Activated naive CD4-positive, alpha-beta T cell treated with anti-CD3 and anti-CD28 coated beads, Interleukin-2, amount 50 U/mL, for 24 hours (primary cell): ENCODE measurements around the gene TEX14.
"Not testable (repeated sequence)": the region's sequence is repeated elsewhere in the genome, so short reads cannot be mapped to it uniquely, and the experiment has no call there.

ENCODE experiments used
- H3K27ac Mint-ChIP-seq: one replicate; pipeline ENCODE4 v1.8.0; 2021; ENCODE audit warnings: mild to moderate bottlenecking, mixed read lengths
- H3K27me3 Mint-ChIP-seq: one replicate; pipeline ENCODE4 v1.8.0; 2021; ENCODE audit warnings: mixed read lengths
- H3K36me3 Mint-ChIP-seq: one replicate; pipeline ENCODE4 v1.8.0; 2021; ENCODE audit warnings: mixed read lengths
- H3K4me1 Mint-ChIP-seq: one replicate; pipeline ENCODE4 v1.8.0; 2021; ENCODE audit warnings: mixed read lengths
- H3K4me3 Mint-ChIP-seq: one replicate; pipeline ENCODE4 v1.8.0; 2021; ENCODE audit warnings: mild to moderate bottlenecking, mixed read lengths
- H3K9me3 Mint-ChIP-seq: one replicate; pipeline ENCODE4 v1.8.0; 2021; ENCODE audit warnings: mixed read lengths

The TEX14 gene

GRCh38 chr17:58668598-58668935 is 23.3 kb downstream of the TEX14 start:
- Mint-ChIP-seq H3K4me1 (peaks cover 8% of the 10 kb centered on the region), H3K27me3 (peaks cover 2% of the 10 kb centered on the region), H3K27ac (no peak overlapping the region)

GRCh38 chr17:58667934-58668597 is 23.8 kb downstream of the TEX14 start:
- Mint-ChIP-seq H3K9me3 (no peaks in the 10 kb centered on the region), H3K4me1 (peaks cover 8% of the 10 kb centered on the region), H3K4me3 (no peak overlapping the region), H3K27me3 (peaks cover 2% of the 10 kb centered on the region), H3K27ac (no peak overlapping the region), H3K36me3 (no peaks in the 10 kb centered on the region)

More at GRCh38 chr17:58668598-58668935, 23.3 kb downstream of the TEX14 start:
- H3K36me3 Mint-ChIP-seq, result no peaks in the 10 kb centered on the region
- no peak overlapping the region for H3K4me3 Mint-ChIP-seq
- no peaks in the 10 kb centered on the region for H3K9me3 Mint-ChIP-seq

GRCh38 chr17:58666858-58667267 is 25.0 kb downstream of the TEX14 start:
- Mint-ChIP-seq H3K4me1 (peaks cover 8% of the 10 kb centered on the region), H3K27me3 (peaks cover 2% of the 10 kb centered on the region), H3K36me3 (no peaks in the 10 kb centered on the region), H3K9me3 (no peaks in the 10 kb centered on the region), H3K4me3 (peak overlapping the region; percentile 47), H3K27ac (no peak overlapping the region)

- peaks cover 2% of the 10 kb centered on the region for H3K27me3 Mint-ChIP-seq
- H3K27ac Mint-ChIP-seq, result no peak overlapping the region
- H3K9me3 Mint-ChIP-seq, result no peaks in the 10 kb centered on the region
- H3K4me1 Mint-ChIP-seq, result peaks cover 8% of the 10 kb centered on the region
- H3K36me3 Mint-ChIP-seq, result no peaks in the 10 kb centered on the region
- no peak overlapping the region for H3K4me3 Mint-ChIP-seq
These were observed 25.6 kb downstream of the TEX14 start for GRCh38 chr17:58665946-58666857.

GRCh38 chr17:58664302-58664701 is 27.5 kb downstream of the TEX14 start:
- Mint-ChIP-seq H3K9me3 (no peaks in the 10 kb centered on the region), H3K36me3 (no peaks in the 10 kb centered on the region), H3K4me1 (peaks cover 10% of the 10 kb centered on the region), H3K4me3 (no peak overlapping the region), H3K27me3 (peaks cover 2% of the 10 kb centered on the region), H3K27ac (no peak overlapping the region)

GRCh38 chr17:58661499-58661898 is 30.3 kb downstream of the TEX14 start:
- H3K4me1 Mint-ChIP-seq, result peaks cover 19% of the 10 kb centered on the region
- H3K9me3 Mint-ChIP-seq, result no peaks in the 10 kb centered on the region
- H3K27ac Mint-ChIP-seq, result no peak overlapping the region
- peaks cover 1% of the 10 kb centered on the region for H3K27me3 Mint-ChIP-seq
- H3K4me3 Mint-ChIP-seq, result no peak overlapping the region
- no peaks in the 10 kb centered on the region for H3K36me3 Mint-ChIP-seq

- Mint-ChIP-seq H3K4me3 (peak overlapping the region; percentile 55), H3K27me3 (no peaks in the 10 kb centered on the region), H3K9me3 (no peaks in the 10 kb centered on the region), H3K27ac (no peak overlapping the region), H3K36me3 (no peaks in the 10 kb centered on the region), H3K4me1 (peaks cover 17% of the 10 kb centered on the region)
These were observed 31.2 kb downstream of the TEX14 start for GRCh38 chr17:58660621-58661020.

GRCh38 chr17:58659714-58660084 is 32.1 kb downstream of the TEX14 start:
- Mint-ChIP-seq H3K4me1 (peaks cover 17% of the 10 kb centered on the region), H3K4me3 (peak overlapping the region; percentile 76), H3K27ac (peak overlapping the region; percentile 99)
- H3K9me3 Mint-ChIP-seq, H3K27me3 Mint-ChIP-seq, H3K36me3 Mint-ChIP-seq: not testable (repeated sequence)

GRCh38 chr17:58658804-58659713 is 32.8 kb downstream of the TEX14 start:
- no peaks in the 10 kb centered on the region for H3K9me3 Mint-ChIP-seq
- H3K27ac Mint-ChIP-seq, result peak overlapping the region; percentile 99
- H3K4me3 Mint-ChIP-seq, result peak overlapping the region; percentile 76
- no peaks in the 10 kb centered on the region for H3K27me3 Mint-ChIP-seq
- H3K4me1 Mint-ChIP-seq, result peaks cover 17% of the 10 kb centered on the region
- no peaks in the 10 kb centered on the region for H3K36me3 Mint-ChIP-seq

- not testable (repeated sequence) for H3K9me3 Mint-ChIP-seq, H3K36me3 Mint-ChIP-seq, H3K27me3 Mint-ChIP-seq
- H3K27ac Mint-ChIP-seq, result peak overlapping the region; percentile 99
- peak overlapping the region; percentile 30 for H3K4me3 Mint-ChIP-seq
- peaks cover 17% of the 10 kb centered on the region for H3K4me1 Mint-ChIP-seq
These were observed 33.7 kb downstream of the TEX14 start for GRCh38 chr17:58657962-58658803.

- Mint-ChIP-seq H3K4me1 (no peaks in the 10 kb centered on the region), H3K9me3 (no peaks in the 10 kb centered on the region), H3K36me3 (no peaks in the 10 kb centered on the region), H3K4me3 (no peak overlapping the region), H3K27ac (no peak overlapping the region), H3K27me3 (no peaks in the 10 kb centered on the region)
These were observed 43.6 kb downstream of the TEX14 start for GRCh38 chr17:58648236-58648635.

GRCh38 chr17:58643147-58643546 is 48.7 kb downstream of the TEX14 start:
- Mint-ChIP-seq H3K4me1 (no peaks in the 10 kb centered on the region), H3K27me3 (no peaks in the 10 kb centered on the region), H3K9me3 (no peaks in the 10 kb centered on the region), H3K27ac (no peak overlapping the region), H3K36me3 (no peaks in the 10 kb centered on the region), H3K4me3 (no peak overlapping the region)

GRCh38 chr17:58641887-58642311 is 49.9 kb downstream of the TEX14 start:
- Mint-ChIP-seq H3K4me1 (no peaks in the 10 kb centered on the region), H3K27ac (no peak overlapping the region), H3K27me3 (no peaks in the 10 kb centered on the region), H3K4me3 (no peak overlapping the region), H3K9me3 (no peaks in the 10 kb centered on the region), H3K36me3 (no peaks in the 10 kb centered on the region)

- H3K9me3 Mint-ChIP-seq, result no peaks in the 10 kb centered on the region
- no peaks in the 10 kb centered on the region for H3K27me3 Mint-ChIP-seq
- H3K36me3 Mint-ChIP-seq, result no peaks in the 10 kb centered on the region
- no peak overlapping the region for H3K4me3 Mint-ChIP-seq
- H3K27ac Mint-ChIP-seq, result no peak overlapping the region
- no peaks in the 10 kb centered on the region for H3K4me1 Mint-ChIP-seq
These were observed 51.6 kb downstream of the TEX14 start for GRCh38 chr17:58640202-58640601.

- Mint-ChIP-seq H3K4me1 (no peaks in the 10 kb centered on the region), H3K36me3 (no peaks in the 10 kb centered on the region), H3K4me3 (no peak overlapping the region), H3K27me3 (no peaks in the 10 kb centered on the region), H3K9me3 (no peaks in the 10 kb centered on the region), H3K27ac (no peak overlapping the region)
These were observed 52.2 kb downstream of the TEX14 start for GRCh38 chr17:58639681-58640080.
